Nephron progenitor cell (in vitro differentiated cells): ENCODE results near the gene RPS13.
"Not testable (repeated sequence)": the region's sequence is repeated elsewhere in the genome, so short reads cannot be mapped to it uniquely, and the experiment has no call there.

ENCODE experiments used
- DNase-seq: peaks from one replicate; pipeline ENCODE4 v3.0.0; 2021
- H3K27ac Mint-ChIP-seq: 2 replicates; pipeline ENCODE4 v1.8.0; 2021; ENCODE audit warnings: mild to moderate bottlenecking, moderate library complexity, mixed read lengths
- H3K27me3 Mint-ChIP-seq: 2 replicates; pipeline ENCODE4 v1.8.0; 2021; ENCODE audit warnings: mild to moderate bottlenecking, low read depth, mixed read lengths; ENCODE audit not compliant: poor library complexity
- H3K36me3 Mint-ChIP-seq: 2 replicates; pipeline ENCODE4 v1.8.0; 2021; ENCODE audit warnings: low read depth, mixed read lengths
- H3K4me1 Mint-ChIP-seq: 2 replicates; pipeline ENCODE4 v1.8.0; 2021; ENCODE audit warnings: mixed read lengths
- H3K4me3 Mint-ChIP-seq: 2 replicates; pipeline ENCODE4 v1.8.0; 2021; ENCODE audit warnings: mild to moderate bottlenecking, moderate library complexity, mixed read lengths
- H3K9me3 Mint-ChIP-seq: 2 replicates; pipeline ENCODE4 v1.8.0; 2021; ENCODE audit warnings: mild to moderate bottlenecking, moderate library complexity, mixed read lengths
- CTCF ChIP-seq: fragments of 200-600 bp; sonication (generic); IDR thresholded peaks from 2 replicates; pipeline ENCODE4 v1.5.0; 2021; ENCODE audit warnings: antibody characterized with exemption

RPS13 gene

GRCh38 chr11:17075506-17075905 lies 2.0 kb downstream of the RPS13 start:
- H3K4me3 Mint-ChIP-seq = peak overlapping the region; percentile 100
- DNase-seq = no peak
- no peak overlapping the region for H3K27ac Mint-ChIP-seq
- TF ChIP-seq CTCF = no peak
- peaks cover 34% of the 10 kb centered on the region for H3K4me1 Mint-ChIP-seq
- peaks cover 3% of the 10 kb centered on the region for H3K27me3 Mint-ChIP-seq
- H3K9me3 Mint-ChIP-seq = peaks cover 4% of the 10 kb centered on the region
- peaks cover 36% of the 10 kb centered on the region for H3K36me3 Mint-ChIP-seq

DNA sequence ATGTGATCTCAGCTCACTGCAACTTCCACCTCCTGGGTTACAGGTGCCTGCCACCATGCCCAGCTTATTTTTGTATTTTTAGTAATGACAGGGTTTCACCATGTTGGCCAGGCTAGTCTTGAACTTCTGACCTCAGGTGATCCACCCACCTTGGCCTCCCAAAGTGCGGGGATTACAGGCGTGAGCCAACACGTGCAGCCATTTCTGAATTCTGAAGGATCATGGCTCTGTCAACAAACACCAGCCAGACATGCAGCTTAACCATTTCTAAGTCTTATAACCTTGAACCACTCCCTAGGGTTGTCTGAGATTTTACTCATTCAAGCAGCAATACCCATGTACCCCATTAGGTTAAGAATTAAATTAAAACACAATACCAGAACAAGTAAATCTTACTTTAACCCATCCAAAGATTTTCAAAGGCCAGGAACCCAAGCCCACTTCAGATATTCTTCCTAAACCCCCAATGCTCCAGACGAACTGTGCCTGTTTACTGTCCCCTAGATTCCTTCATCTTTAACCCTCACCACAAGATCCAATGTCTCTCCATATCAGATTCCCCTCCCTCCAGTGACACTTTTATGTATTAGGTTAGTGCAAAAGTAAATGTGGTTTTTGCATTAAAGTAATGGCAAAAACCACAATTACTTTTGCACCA lies 4.0 kb downstream of the RPS13 start:
- DNase-seq = no peak
- no peak overlapping the region for H3K4me3 Mint-ChIP-seq
- H3K27me3 Mint-ChIP-seq = peaks cover 3% of the 10 kb centered on the region
- H3K27ac Mint-ChIP-seq = peak overlapping the region; percentile 22
- no peak for TF ChIP-seq CTCF
- peaks cover 4% of the 10 kb centered on the region for H3K9me3 Mint-ChIP-seq
- peaks cover 28% of the 10 kb centered on the region for H3K36me3 Mint-ChIP-seq
- peaks cover 27% of the 10 kb centered on the region for H3K4me1 Mint-ChIP-seq

DNA sequence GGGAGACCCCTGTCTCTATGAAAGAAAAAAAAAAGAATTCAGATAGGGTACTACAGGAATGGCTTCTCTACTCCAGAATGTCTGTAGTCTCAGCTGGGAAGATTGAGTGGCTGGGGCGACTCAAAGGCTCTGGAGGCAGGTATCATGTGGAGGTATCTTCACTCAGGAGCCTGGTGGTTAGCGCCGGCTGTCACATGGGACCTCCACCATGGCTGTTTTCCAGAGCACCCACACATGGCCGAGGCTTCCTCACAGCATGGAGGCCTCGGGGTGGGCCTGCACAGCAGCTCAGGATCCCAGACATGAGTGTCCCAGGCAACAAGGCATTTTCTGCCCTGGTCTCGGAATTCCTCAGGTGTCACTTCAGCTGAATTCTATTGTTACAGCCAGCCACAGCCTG lies 10.1 kb downstream of the RPS13 start:
- no peaks in the 10 kb centered on the region for H3K4me1 Mint-ChIP-seq
- no peaks in the 10 kb centered on the region for H3K36me3 Mint-ChIP-seq
- H3K4me3 Mint-ChIP-seq = no peak overlapping the region
- no peak for TF ChIP-seq CTCF
- no peak for DNase-seq
- no peak overlapping the region for H3K27ac Mint-ChIP-seq
- no peaks in the 10 kb centered on the region for H3K9me3 Mint-ChIP-seq
- peaks cover 8% of the 10 kb centered on the region for H3K27me3 Mint-ChIP-seq

GRCh38 chr11:17066691-17067090 lies 10.8 kb downstream of the RPS13 start:
- Mint-ChIP-seq H3K27me3 (peaks cover 11% of the 10 kb centered on the region), H3K4me3 (no peak overlapping the region), H3K27ac (peak overlapping the region; percentile 17), H3K36me3 (no peaks in the 10 kb centered on the region), H3K4me1 (no peaks in the 10 kb centered on the region), H3K9me3 (no peaks in the 10 kb centered on the region)
- DNase-seq = no peak
- TF ChIP-seq CTCF = no peak

- no peak overlapping the region for H3K4me3 Mint-ChIP-seq
Measured at GRCh38 chr11:17063171-17064002, 14.1 kb downstream of the RPS13 start.

GRCh38 chr11:17051146-17051545 lies 26.3 kb downstream of the RPS13 start:
- not testable (repeated sequence) for H3K4me1 Mint-ChIP-seq, DNase-seq
- H3K36me3 Mint-ChIP-seq = peaks cover 14% of the 10 kb centered on the region

More at GRCh38 chr11:17063171-17064002, 14.1 kb downstream of the RPS13 start:
- Mint-ChIP-seq H3K4me1 (no peaks in the 10 kb centered on the region), H3K36me3 (no peaks in the 10 kb centered on the region), H3K9me3 (peaks cover 4% of the 10 kb centered on the region), H3K27me3 (peaks cover 18% of the 10 kb centered on the region), H3K27ac (no peak overlapping the region)
- DNase-seq = peak; percentile 73
- TF ChIP-seq CTCF = peak; percentile 75

DNA sequence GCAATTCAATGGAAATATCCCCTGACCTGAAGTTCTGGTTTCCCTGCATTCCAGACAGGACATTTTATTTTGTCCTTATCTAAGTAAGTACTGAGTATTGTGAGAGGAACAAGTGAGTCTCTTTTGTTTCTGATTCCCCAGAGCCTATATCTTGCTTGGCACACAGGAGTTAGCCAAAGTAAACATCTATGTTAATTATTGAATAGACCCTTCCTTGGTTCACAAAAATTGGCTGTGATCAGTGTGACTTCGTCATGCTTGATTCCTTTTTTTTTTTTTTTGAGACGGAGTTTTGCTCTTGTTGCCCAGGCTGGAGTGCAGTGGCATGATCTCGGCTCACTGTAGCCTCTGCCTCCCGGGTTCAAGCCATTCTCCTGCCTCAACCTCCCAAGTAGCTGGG lies 29.0 kb downstream of the RPS13 start:
- H3K27ac Mint-ChIP-seq, H3K4me1 Mint-ChIP-seq, DNase-seq, H3K4me3 Mint-ChIP-seq: not testable (repeated sequence)
- peaks cover 14% of the 10 kb centered on the region for H3K36me3 Mint-ChIP-seq
- H3K27me3 Mint-ChIP-seq = peaks cover 13% of the 10 kb centered on the region
- H3K9me3 Mint-ChIP-seq = peaks cover 17% of the 10 kb centered on the region

More at GRCh38 chr11:17051146-17051545, 26.3 kb downstream of the RPS13 start:
- not testable (repeated sequence) for H3K27ac Mint-ChIP-seq, H3K4me3 Mint-ChIP-seq
- H3K9me3 Mint-ChIP-seq = peaks cover 17% of the 10 kb centered on the region
- H3K27me3 Mint-ChIP-seq = peaks cover 12% of the 10 kb centered on the region
